ENCODE measurements around the gene RASGEF1C. TPM values are rescaled to one million over a fixed set of nuclear protein-coding genes. Genes with fewer than 3 reads are reported as not detected.

Gene RASGEF1C
- total RNA-seq, 1 donor from 2014 or later: 0.13 TPM

- Histone ChIP-seq H3K4me3 (ENCODE audit: low read depth, low read length) (no peak overlapping the region), H3K27me3 (ENCODE audit: control insufficient read depth, insufficient read depth, low read length) (no peaks in the 10 kb centered on the region), H3K36me3 (ENCODE audit: control insufficient read depth, insufficient read depth, low read length) (no peaks in the 10 kb centered on the region)
- no peak for DNase-seq (ENCODE audit: low read depth)
- no peak for TF ChIP-seq CTCF (IDR thresholded peaks at IDR 0.05; ENCODE audit: insufficient read depth, low read length, poor library complexity, severe bottlenecking)
Measured at GRCh38 chr5:180176191-180176590, 32.8 kb downstream of the RASGEF1C start.

- H3K4me3 ChIP-seq (ENCODE audit: low read depth, low read length): no peak overlapping the region
- no peak for DNase-seq (ENCODE audit: low read depth)
- TF ChIP-seq CTCF (IDR thresholded peaks at IDR 0.05; ENCODE audit: insufficient read depth, low read length, poor library complexity, severe bottlenecking): no peak
- peaks cover 2% of the 10 kb centered on the region for H3K27me3 ChIP-seq (ENCODE audit: control insufficient read depth, insufficient read depth, low read length)
- no peaks in the 10 kb centered on the region for H3K36me3 ChIP-seq (ENCODE audit: control insufficient read depth, insufficient read depth, low read length)
Measured at GRCh38 chr5:180175015-180175431, 34.0 kb downstream of the RASGEF1C start.

GRCh38 chr5:180174587-180174972 is 34.4 kb downstream of the RASGEF1C start:
- TF ChIP-seq CTCF (IDR thresholded peaks at IDR 0.05; ENCODE audit: insufficient read depth, low read length, poor library complexity, severe bottlenecking): no peak
- no peak overlapping the region for H3K4me3 ChIP-seq (ENCODE audit: low read depth, low read length)
- DNase-seq (ENCODE audit: low read depth): no peak
- peaks cover 2% of the 10 kb centered on the region for H3K27me3 ChIP-seq (ENCODE audit: control insufficient read depth, insufficient read depth, low read length)
- no peaks in the 10 kb centered on the region for H3K36me3 ChIP-seq (ENCODE audit: control insufficient read depth, insufficient read depth, low read length)

- Histone ChIP-seq H3K27me3 (ENCODE audit: control insufficient read depth, insufficient read depth, low read length) (peaks cover 2% of the 10 kb centered on the region), H3K4me3 (ENCODE audit: low read depth, low read length) (no peak overlapping the region), H3K36me3 (ENCODE audit: control insufficient read depth, insufficient read depth, low read length) (no peaks in the 10 kb centered on the region)
- TF ChIP-seq CTCF (IDR thresholded peaks at IDR 0.05; ENCODE audit: insufficient read depth, low read length, poor library complexity, severe bottlenecking): no peak
- peak; percentile 47 for DNase-seq (ENCODE audit: low read depth)
Measured at GRCh38 chr5:180173875-180174586, 35.0 kb downstream of the RASGEF1C start.

- no peaks in the 10 kb centered on the region for H3K36me3 ChIP-seq (ENCODE audit: control insufficient read depth, insufficient read depth, low read length)
- no peak overlapping the region for H3K4me3 ChIP-seq (ENCODE audit: low read depth, low read length)
- DNase-seq (ENCODE audit: low read depth): no peak
- no peak for TF ChIP-seq CTCF (IDR thresholded peaks at IDR 0.05; ENCODE audit: insufficient read depth, low read length, poor library complexity, severe bottlenecking)
- H3K27me3 ChIP-seq (ENCODE audit: control insufficient read depth, insufficient read depth, low read length): peaks cover 2% of the 10 kb centered on the region
Measured at GRCh38 chr5:180173198-180173544, 35.8 kb downstream of the RASGEF1C start.

All from kidney epithelial cell (primary cell).